T-cell (primary cell): ENCODE results near the gene WIPF2. TPM values are rescaled to one million over a fixed set of nuclear protein-coding genes. Genes with fewer than 3 reads are reported as not detected.
A peak's percentile ranks its signal among the peaks of the same experiment; 100 is the strongest.

Experiments used
- ATAC-seq, 4 experiments: fragments of 200-7000 bp in 3 of 4; fragments of 150-1000 bp in 1 of 4; cut with Tn5 transposase; replicated peaks in 1 of 4; 1 replicate in 3 of 4; 2 replicates in 1 of 4; pipeline ENCODE4 v1.10.0; 2021; ENCODE audit warnings: moderate library complexity in 3 of 4, mild to moderate bottlenecking in 2 of 4, moderate number of reproducible peaks in 1 of 4
- CTCF ChIA-PET, 2 donors: fragments of 300-600 bp; sonication (Branson Sonifier 250); formaldehyde crosslinking; loops; one replicate each; lab custom pipeline; 2022; ENCODE audit warnings: antibody characterized with exemption in 2 of 2; lab: Charles Lee
- POLR2A ChIA-PET, 2 donors: fragments of 300-600 bp; sonication (Branson Sonifier 250); formaldehyde crosslinking; loops; one replicate each; lab custom pipeline; 2022; ENCODE audit warnings: antibody characterized with exemption in 2 of 2; lab: Charles Lee
- DNase-seq, 35 experiments: peaks; one replicate each; pipeline versions ENCODE4 v3.0.0 to v3.0.0-alpha.2; 2013 to 2023
- H3K27ac ChIP-seq: one replicate; pipeline ENCODE4 v1.5.1; 2013; ENCODE audit warnings: low read length
- H3K27me3 ChIP-seq, 2 experiments: replicated peaks in 1 of 2; 1 replicate in 1 of 2; 2 replicates in 1 of 2; pipeline versions ENCODE4 v1.6.1 to v1.7.0; 2013; ENCODE audit warnings: low read length in 1 of 2, mixed read lengths in 1 of 2; ENCODE audit not compliant: control insufficient read depth in 2 of 2, insufficient read depth in 2 of 2; ENCODE audit errors: extremely low read depth in 1 of 2
- H3K36me3 ChIP-seq, 2 donors: 1 replicate in 1 of 2; 2 replicates in 1 of 2; pipeline versions ENCODE4 v1.6.1 to v1.7.0; 2013; ENCODE audit warnings: low read length in 1 of 2; ENCODE audit not compliant: control insufficient read depth in 2 of 2, insufficient read depth in 1 of 2; ENCODE audit errors: extremely low read depth in 1 of 2
- H3K4me1 ChIP-seq, 2 experiments: 1 replicate in 1 of 2; 2 replicates in 1 of 2; pipeline versions ENCODE4 v1.6.1 to v1.7.0; 2013; ENCODE audit warnings: low read length in 2 of 2, mixed read lengths in 1 of 2; ENCODE audit not compliant: insufficient read depth in 2 of 2, control insufficient read depth in 1 of 2; ENCODE audit errors: extremely low read depth in 1 of 2
- H3K4me3 ChIP-seq, 2 donors: 1 replicate in 1 of 2; 2 replicates in 1 of 2; pipeline versions ENCODE4 v1.5.1 to v1.7.0; 2013; ENCODE audit warnings: mild to moderate bottlenecking in 2 of 2, low read length in 1 of 2, moderate library complexity in 1 of 2; ENCODE audit not compliant: control insufficient read depth in 1 of 2; ENCODE audit errors: extremely low read depth in 1 of 2
- H3K9me3 ChIP-seq: 2 replicates; pipeline ENCODE4 v1.7.0; 2013
- H3K27ac Mint-ChIP-seq, 2 donors: one replicate each; pipeline ENCODE4 v1.8.0; 2020 to 2021; ENCODE audit warnings: mild to moderate bottlenecking in 2 of 2, mixed read lengths in 2 of 2
- H3K27me3 Mint-ChIP-seq, 2 donors: one replicate each; pipeline ENCODE4 v1.8.0; 2021 to 2022; ENCODE audit warnings: mixed read lengths in 2 of 2
- H3K36me3 Mint-ChIP-seq: one replicate; pipeline ENCODE4 v1.8.0; 2021; ENCODE audit warnings: mixed read lengths
- H3K4me1 Mint-ChIP-seq, 3 donors: one replicate each; pipeline ENCODE4 v1.8.0; 2020 to 2022; ENCODE audit warnings: mixed read lengths in 3 of 3, mild to moderate bottlenecking in 1 of 3
- H3K4me3 Mint-ChIP-seq, 3 donors: one replicate each; pipeline ENCODE4 v1.8.0; 2020 to 2022; ENCODE audit warnings: mild to moderate bottlenecking in 3 of 3, mixed read lengths in 3 of 3, moderate library complexity in 3 of 3
- H3K9me3 Mint-ChIP-seq, 3 donors: one replicate each; pipeline ENCODE4 v1.8.0; 2020 to 2022; ENCODE audit warnings: mixed read lengths in 3 of 3
- WGBS: methylation state at CpG from one replicate; pipeline ENCODE4 v1.1.5; 2013; ENCODE audit warnings: missing lambda C conversion rate; ENCODE audit not compliant: insufficient coverage; 5-methylcytosine and 5-hydroxymethylcytosine counted together
- total RNA-seq, 35 experiments: library from RNA in 6 of 35; stranded (reverse) in 6 of 35; fragments of 120-200 nt in 1 of 35; gene quantifications; one replicate each; pipeline versions ENCODE4 v1.2.1 to v1.2.4 and lab custom pipeline; 2013 to 2026

Gene WIPF2
- total RNA-seq, 5 donors from 2014 or later (not counting 1 experiment from before 2014, with no cell fraction given): 23.1 to 42.1 (median 32.1) TPM

- Mint-ChIP-seq H3K4me3 (peak overlapping the region; percentile 91 to 96 (median 94)), H3K27me3 (no peaks in the 10 kb centered on the region), H3K36me3 (peaks cover 4% of the 10 kb centered on the region), H3K27ac (peak overlapping the region; percentile 99 to 100), H3K9me3 (no peaks in the 10 kb centered on the region), H3K4me1 (peaks cover 89 to 97% (median 94%) of the 10 kb centered on the region in 3 donors)
- POLR2A ChIA-PET: interaction anchor here (0.6 to 1.7 kb wide), 6 partner anchors 17 to 256 kb away, joined by 3 to 15 read pairs (median 4); no protein-coding TSS in a partner anchor
- peak overlapping the region; percentile 83 to 99 for H3K4me3 ChIP-seq
- DNase-seq (peak in 34 of 35 experiments; percentile 37 to 94 (median 83)), ATAC-seq (peak; percentile 2 to 56 (median 3))
- peaks cover 57 to 98% of the 10 kb centered on the region in 2 experiments for H3K4me1 ChIP-seq
- H3K27me3 ChIP-seq: no peaks in the 10 kb centered on the region
- H3K36me3 ChIP-seq: peaks cover 0 to 2% of the 10 kb centered on the region in 2 donors
- CTCF ChIA-PET: interaction anchor here (0.6 to 1.5 kb wide), 9 partner anchors 16 to 546 kb away, joined by 3 to 5 read pairs (median 3); no protein-coding TSS in a partner anchor
- 16% methylated on average over 4 of the region's 10 CpGs for WGBS
- H3K9me3 ChIP-seq: no peaks in the 10 kb centered on the region
- H3K27ac ChIP-seq: peak overlapping the region; percentile 99
Measured at GRCh38 chr17:40323391-40324381, 104.6 kb downstream of the WIPF2 start.

DNA sequence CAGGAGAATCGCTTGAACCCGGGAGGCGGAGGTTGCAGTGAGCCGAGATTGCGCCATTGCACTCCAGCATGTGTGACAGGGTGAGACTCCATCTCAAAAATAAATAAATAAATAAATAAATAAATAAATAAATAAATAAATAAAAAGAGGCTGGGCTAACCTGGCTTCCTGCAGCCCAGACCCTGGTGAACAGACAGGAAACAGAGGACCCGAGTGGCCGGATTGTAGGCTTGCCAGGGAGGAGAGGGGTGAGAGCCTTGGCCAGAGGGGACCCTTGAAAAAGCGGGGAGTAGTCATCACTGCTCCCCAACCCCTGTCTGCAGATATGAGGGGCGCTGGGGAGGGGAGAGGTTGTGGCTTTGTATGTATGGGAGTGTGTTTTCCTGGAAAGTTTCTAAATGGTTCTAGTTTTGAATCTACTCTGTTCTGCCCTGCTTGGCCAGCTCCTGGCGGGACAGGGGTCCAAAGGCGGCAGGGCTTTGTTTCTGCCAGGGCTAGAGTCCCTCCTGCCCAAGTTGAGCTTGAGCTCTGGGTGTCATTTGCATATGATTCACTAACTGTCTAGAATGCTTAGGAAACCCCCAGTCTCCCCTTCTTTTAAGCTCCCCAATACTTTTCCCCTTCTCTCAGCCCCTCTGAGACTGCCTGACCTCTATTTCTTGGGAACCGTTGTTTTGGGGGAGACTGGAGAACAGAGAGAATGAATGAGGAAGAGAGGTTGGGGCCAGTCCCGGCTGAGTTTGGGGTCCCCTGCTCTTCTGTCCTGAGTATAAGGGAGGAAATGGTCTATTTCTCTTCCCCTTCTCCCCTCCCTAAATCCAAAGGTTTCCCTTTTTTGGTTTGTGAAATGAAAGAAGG, 106.3 kb downstream of the WIPF2 start:
- WGBS: 48% methylated on average over 4 of the region's 13 CpGs
- peak in 3 of 35 experiments; percentile 19 to 75 (median 44) for DNase-seq
- peaks cover 4% of the 10 kb centered on the region for H3K36me3 Mint-ChIP-seq
- peak overlapping the region; percentile 79 to 91 (median 89) for H3K4me3 Mint-ChIP-seq
- H3K9me3 ChIP-seq: no peaks in the 10 kb centered on the region
- H3K27ac ChIP-seq: peak overlapping the region; percentile 99
- H3K4me1 ChIP-seq: peaks cover 65 to 97% of the 10 kb centered on the region in 2 experiments
- H3K9me3 Mint-ChIP-seq: no peaks in the 10 kb centered on the region
- H3K36me3 ChIP-seq: peaks cover 0 to 2% of the 10 kb centered on the region in 2 donors
- peak overlapping the region; percentile 15 to 44 for H3K4me3 ChIP-seq
- ChIA-PET POLR2A (interaction anchor here (0.5 to 1.8 kb wide), 11 partner anchors 14 to 1428 kb away, joined by 3 to 20 read pairs (median 5); partner anchors contain the start of gene MSL1 (in 1 of the 2)), CTCF (interaction anchor here (0.7 to 1.6 kb wide), 7 partner anchors 8 to 312 kb away, joined by 3 to 9 read pairs (median 4); no protein-coding TSS in a partner anchor)
- no peaks in the 10 kb centered on the region for H3K27me3 Mint-ChIP-seq
- peak overlapping the region; percentile 99 to 100 for H3K27ac Mint-ChIP-seq
- ATAC-seq: no peak
- peaks cover 92 to 97% (median 94%) of the 10 kb centered on the region in 3 donors for H3K4me1 Mint-ChIP-seq
- H3K27me3 ChIP-seq: no peaks in the 10 kb centered on the region

- H3K9me3 Mint-ChIP-seq: no peaks in the 10 kb centered on the region
Measured at GRCh38 chr17:40326014-40326831, 107.1 kb downstream of the WIPF2 start.

DNA sequence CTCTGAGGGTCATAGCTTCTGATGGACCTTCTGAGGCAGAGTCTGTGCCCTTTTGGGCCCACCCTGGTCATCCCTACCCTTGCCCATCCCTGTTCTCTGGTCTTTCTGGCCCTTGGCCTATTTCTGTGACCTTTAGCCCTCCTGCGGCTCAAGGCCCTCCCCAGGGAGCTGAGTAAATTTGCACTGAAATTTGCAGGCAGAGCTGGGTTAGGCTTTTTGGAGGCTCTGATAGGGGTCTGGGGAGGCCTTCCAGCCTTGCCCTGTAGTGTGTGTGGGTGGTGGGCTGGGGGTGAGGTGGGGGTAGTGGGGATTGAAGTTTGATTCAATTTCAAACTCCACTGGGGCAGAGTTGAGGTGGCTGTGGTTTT, 107.7 kb downstream of the WIPF2 start:
- Histone ChIP-seq H3K4me1 (peaks cover 72 to 97% of the 10 kb centered on the region in 2 experiments), H3K4me3 (peak overlapping the region; percentile 15 to 44), H3K27ac (peak overlapping the region; percentile 99), H3K27me3 (no peaks in the 10 kb centered on the region), H3K36me3 (peaks cover 4 to 12% of the 10 kb centered on the region in 2 donors), H3K9me3 (no peaks in the 10 kb centered on the region)
- H3K27me3 Mint-ChIP-seq: no peaks in the 10 kb centered on the region
- no peak for ATAC-seq
- ChIA-PET CTCF (interaction anchor here in 1 of 2 donors (0.5 to 1.2 kb wide), 3 partner anchors 10 to 1362 kb away, joined by 3 to 9 read pairs (median 3); partner anchors contain the start of gene EIF1), POLR2A (interaction anchor here (0.6 to 1.8 kb wide), 6 partner anchors 14 to 186 kb away, joined by 3 to 20 read pairs (median 4); partner anchors contain the start of gene CASC3 (in 1 of the 2))
- peak overlapping the region; percentile 79 to 91 (median 89) for H3K4me3 Mint-ChIP-seq
- peak overlapping the region; percentile 99 to 100 for H3K27ac Mint-ChIP-seq
- no peak for DNase-seq
- H3K36me3 Mint-ChIP-seq: peaks cover 12% of the 10 kb centered on the region
- WGBS: no CpG with 5 or more reads among the region's 1 CpG
- H3K9me3 Mint-ChIP-seq: no peaks in the 10 kb centered on the region
- H3K4me1 Mint-ChIP-seq: peaks cover 92 to 99% (median 96%) of the 10 kb centered on the region in 3 donors

More at GRCh38 chr17:40326014-40326831, 107.1 kb downstream of the WIPF2 start:
- 26% methylated on average over 7 of the region's 17 CpGs for WGBS
- no peaks in the 10 kb centered on the region for H3K27me3 Mint-ChIP-seq
- ATAC-seq: peak; percentile 13 to 36 (median 32)
- peak overlapping the region; percentile 99 to 100 for H3K27ac Mint-ChIP-seq
- POLR2A ChIA-PET: interaction anchor here (0.5 to 1.8 kb wide), 9 partner anchors 13 to 334 kb away, joined by 3 to 20 read pairs (median 4); partner anchors contain the start of genes CASC3 (in 1 of the 2) and MSL1 (in 1 of the 2)
- H3K4me1 Mint-ChIP-seq: peaks cover 92 to 99% (median 94%) of the 10 kb centered on the region in 3 donors
- Histone ChIP-seq H3K36me3 (peaks cover 4 to 7% of the 10 kb centered on the region in 2 donors), H3K27ac (peak overlapping the region; percentile 99), H3K4me3 (peak overlapping the region; percentile 15 to 44), H3K27me3 (no peaks in the 10 kb centered on the region), H3K9me3 (no peaks in the 10 kb centered on the region), H3K4me1 (peaks cover 70 to 97% of the 10 kb centered on the region in 2 experiments)
- peak in 32 of 35 experiments; percentile 51 to 85 (median 62) for DNase-seq
- CTCF ChIA-PET: interaction anchor here (0.7 to 1.6 kb wide), 7 partner anchors 9 to 1362 kb away, joined by 3 to 9 read pairs (median 4); partner anchors contain the start of gene EIF1 (in 1 of the 2)
- peak overlapping the region; percentile 79 to 91 (median 89) for H3K4me3 Mint-ChIP-seq
- peaks cover 6% of the 10 kb centered on the region for H3K36me3 Mint-ChIP-seq

- Mint-ChIP-seq H3K4me1 (peaks cover 88 to 96% (median 93%) of the 10 kb centered on the region in 3 donors), H3K27ac (peak overlapping the region; percentile 99 to 100), H3K4me3 (peak overlapping the region; percentile 79 to 91 (median 89)), H3K27me3 (no peaks in the 10 kb centered on the region), H3K36me3 (peaks cover 13% of the 10 kb centered on the region), H3K9me3 (no peaks in the 10 kb centered on the region)
- ChIA-PET POLR2A (interaction anchor here (0.6 to 0.8 kb wide), 3 partner anchors 13 to 187 kb away, joined by 3 to 4 read pairs (median 4); partner anchors contain the start of gene CASC3 (in 1 of the 2)), CTCF (interaction anchor here in 1 of 2 donors (0.5 to 1.2 kb wide), 4 partner anchors 10 to 1361 kb away, joined by 3 read pairs; partner anchors contain the start of gene EIF1)
- Histone ChIP-seq H3K4me1 (peaks cover 74 to 97% of the 10 kb centered on the region in 2 experiments), H3K36me3 (peaks cover 4 to 17% of the 10 kb centered on the region in 2 donors), H3K4me3 (peak overlapping the region in 1 of 2 donors; percentile 44), H3K27ac (peak overlapping the region; percentile 99), H3K9me3 (no peaks in the 10 kb centered on the region), H3K27me3 (no peaks in the 10 kb centered on the region)
- ATAC-seq (no peak), DNase-seq (peak in 1 of 35 experiments; percentile 33)
- WGBS: 58% methylated on average over 3 of the region's 4 CpGs
Measured at GRCh38 chr17:40327244-40327729, 108.2 kb downstream of the WIPF2 start.
